Measurements from ENCODE around the gene GDF2.

The GDF2 gene

GRCh38 chr10:47322300-47323061 lies at the start of gene GDF2:
Gene GDF2, plus strand, starts transcription at chr10:47322454. Its CDS starts 215 bp downstream, at chr10:47322669.
- DNase-seq = no peak

DNA sequence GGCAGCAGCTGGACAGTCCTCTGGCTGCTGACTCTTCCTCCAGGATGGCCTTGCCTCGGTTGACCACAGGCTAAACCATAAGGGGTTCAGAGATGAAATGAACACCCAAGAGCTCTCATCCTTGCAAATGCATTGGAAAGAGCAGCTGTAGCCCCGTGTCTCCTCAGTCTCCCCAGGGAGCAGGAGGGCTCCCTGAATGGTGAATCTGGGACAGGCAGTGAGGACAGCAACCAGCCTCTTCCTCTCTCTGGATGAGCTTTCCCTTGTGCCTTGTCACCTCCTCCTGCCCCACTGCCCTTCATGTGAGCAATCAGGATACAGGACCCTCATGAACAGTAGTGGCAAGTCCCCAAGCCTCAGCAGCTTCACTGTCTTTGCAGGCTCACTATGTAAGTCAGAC lies 46.2 kb upstream of the GDF2 start:
- DNase-seq = no peak

GRCh38 chr10:47276576-47277351 lies 45.5 kb upstream of the GDF2 start:
- no peak for DNase-seq

GRCh38 chr10:47277352-47278151 lies 44.7 kb upstream of the GDF2 start:
- DNase-seq = peak; percentile 35

DNA sequence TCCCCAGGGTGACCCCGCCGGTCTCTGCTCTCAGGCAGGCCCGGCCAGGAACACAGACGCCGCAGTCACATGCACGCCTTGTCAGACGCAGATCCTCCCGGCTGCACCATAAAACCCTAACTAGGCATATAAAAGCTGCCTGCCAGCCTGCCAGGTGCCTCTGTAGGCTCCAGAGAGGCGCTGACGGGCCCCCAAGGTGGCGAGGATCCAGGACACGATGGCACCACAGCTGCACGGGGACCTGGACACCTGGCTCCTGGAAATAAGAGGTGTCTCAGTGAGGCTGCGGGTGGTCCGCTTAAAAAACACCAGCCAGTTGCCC lies 44.1 kb upstream of the GDF2 start:
- no peak for DNase-seq

GRCh38 chr10:47278720-47279119 lies 43.5 kb upstream of the GDF2 start:
- DNase-seq = no peak

DNA sequence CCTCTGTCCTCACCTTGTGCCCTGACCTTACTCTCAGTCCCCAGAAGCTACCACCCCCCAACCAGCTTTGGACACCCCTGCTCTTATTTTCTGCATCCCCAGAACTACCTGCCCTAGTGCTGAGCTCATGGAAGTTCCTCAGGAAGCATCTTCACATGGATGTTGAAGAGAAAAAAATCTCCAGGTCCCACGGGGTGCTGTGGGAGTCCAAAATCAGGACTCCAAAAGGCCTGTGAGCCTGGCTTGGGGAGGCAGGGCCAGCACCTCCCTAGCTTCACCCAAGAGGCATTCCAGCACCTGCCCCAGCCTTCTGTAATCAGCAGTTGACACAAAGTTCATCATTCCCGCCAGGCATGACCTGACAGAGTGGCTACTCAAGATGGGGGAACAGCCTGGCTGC lies 43.0 kb upstream of the GDF2 start:
- no peak for DNase-seq

DNA sequence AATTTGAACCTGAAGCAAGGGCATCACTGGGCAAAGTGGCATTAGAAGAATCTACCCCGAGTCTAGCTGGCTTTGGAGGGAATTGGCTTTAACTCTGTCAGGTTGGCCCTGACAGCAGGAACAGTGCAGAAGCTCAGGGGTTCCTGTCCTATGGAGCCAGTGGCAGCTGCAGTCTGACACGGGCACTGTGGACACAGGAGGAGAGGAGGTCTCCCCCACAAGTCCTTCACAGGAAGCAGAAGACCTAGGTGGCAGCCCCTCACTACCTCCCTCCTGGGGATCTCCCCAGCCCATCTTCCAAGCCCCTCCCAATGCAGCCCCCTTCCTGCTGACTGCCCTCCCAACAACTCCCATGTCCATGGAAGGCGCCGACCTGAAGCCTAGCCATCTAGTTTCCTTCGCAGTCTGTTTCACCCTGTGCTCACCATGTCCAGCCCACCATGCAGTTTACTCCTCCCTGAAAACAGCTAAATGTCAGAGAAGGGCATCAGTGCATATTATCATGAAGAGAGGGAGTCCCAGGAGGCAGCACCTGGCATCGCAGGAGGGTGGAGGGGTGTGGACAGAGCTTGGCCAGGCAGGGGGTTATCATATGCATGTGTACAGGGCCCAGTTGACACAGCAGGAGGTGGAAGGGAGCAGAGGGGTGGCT lies 40.1 kb upstream of the GDF2 start:
- DNase-seq = no peak

- DNase-seq = no peak
Observed at GRCh38 chr10:47282657-47283018, 39.6 kb upstream of the GDF2 start.

GRCh38 chr10:47283101-47283630 lies 39.1 kb upstream of the GDF2 start:
- no peak for DNase-seq

DNA sequence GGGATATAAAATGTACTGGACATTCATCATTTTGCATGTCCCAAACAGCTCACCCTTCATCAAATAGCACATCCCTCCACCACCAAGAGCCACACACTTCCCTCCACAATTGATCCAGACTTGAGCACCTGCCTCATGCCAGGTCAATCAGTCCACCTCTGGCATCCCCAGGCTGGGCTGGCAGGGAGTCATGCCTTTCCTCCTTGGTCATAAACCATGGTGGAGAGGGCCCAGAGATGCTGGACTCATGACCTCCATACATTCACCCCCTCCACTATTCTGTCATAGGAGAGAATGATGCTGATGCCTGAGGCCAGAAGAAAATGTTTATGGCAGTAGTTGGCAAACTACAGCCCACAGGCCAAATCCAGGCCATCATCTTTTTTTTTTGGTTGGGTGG lies 38.4 kb upstream of the GDF2 start:
- no peak for DNase-seq

DNA sequence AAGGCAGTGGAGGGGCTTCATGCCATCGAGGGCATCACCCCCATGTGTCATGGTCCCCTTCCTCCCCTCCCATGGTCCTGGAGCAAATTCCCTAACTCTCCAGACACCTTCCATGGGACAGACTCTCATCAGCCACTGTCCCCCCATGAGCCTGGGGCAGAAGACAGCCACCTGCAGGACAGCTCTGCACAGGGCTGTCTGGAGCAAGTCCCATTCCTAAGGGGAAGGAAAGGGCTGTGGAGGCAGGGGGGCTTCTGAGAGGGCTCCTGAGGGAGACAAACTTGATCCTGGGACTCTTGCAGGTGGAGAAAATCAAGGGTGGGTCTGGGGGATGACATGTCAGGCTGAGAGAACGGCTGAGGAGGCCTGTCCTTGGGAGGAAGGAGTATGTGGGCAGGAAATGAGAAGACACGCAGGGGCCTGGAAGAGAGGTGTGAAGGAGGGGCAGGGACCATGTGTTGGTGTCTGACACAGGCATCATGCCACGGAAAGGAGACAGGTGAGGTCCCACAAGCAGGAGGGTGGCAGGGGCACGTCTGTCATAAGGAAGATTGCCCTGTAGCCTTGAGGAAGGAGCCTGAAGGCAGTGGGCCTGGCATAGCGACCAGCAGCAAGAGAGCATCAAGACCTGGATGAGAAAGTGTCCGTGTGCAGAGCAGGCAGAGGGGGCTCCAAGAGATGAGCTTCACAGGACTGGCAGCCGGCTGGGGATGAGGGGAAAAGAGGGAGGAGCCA lies 36.7 kb upstream of the GDF2 start:
- no peak for DNase-seq

GRCh38 chr10:47286116-47286505 lies 36.1 kb upstream of the GDF2 start:
- DNase-seq = no peak

DNA sequence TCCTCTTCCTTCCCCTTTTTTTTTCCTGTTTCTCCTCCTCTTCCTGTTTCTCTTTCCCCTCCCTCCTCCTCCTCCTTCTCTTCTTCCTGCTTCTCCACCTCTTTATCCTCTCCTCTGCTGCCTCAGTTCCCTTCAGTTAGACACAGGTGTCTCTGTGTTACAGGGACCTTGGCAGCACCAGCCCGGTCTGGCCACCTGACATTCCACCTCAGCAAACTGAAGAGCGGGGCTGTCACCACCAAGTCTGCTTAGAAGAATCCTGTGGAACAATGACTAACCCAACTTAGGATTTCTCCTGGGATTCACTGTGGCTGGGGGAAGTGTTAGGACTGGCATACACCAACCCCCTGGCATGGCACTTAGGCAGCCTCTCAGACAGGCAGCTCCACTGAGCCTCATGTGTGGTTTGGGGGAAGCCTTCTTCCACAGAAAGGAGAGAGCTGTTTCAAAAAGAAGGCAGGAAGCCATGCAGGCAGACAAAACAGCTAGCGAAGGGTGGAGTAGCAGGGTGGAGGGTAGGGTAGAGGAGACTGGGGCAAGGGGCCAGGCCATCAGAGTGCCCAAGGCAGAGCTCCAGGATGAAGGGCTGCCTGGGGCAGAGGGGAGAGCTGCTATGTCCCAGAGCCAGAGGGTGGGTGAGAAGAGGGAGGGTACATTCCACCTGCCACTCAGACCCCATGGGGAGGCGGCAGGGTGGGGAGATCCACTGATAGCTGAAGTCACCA lies 35.5 kb upstream of the GDF2 start:
- no peak for DNase-seq

DNA sequence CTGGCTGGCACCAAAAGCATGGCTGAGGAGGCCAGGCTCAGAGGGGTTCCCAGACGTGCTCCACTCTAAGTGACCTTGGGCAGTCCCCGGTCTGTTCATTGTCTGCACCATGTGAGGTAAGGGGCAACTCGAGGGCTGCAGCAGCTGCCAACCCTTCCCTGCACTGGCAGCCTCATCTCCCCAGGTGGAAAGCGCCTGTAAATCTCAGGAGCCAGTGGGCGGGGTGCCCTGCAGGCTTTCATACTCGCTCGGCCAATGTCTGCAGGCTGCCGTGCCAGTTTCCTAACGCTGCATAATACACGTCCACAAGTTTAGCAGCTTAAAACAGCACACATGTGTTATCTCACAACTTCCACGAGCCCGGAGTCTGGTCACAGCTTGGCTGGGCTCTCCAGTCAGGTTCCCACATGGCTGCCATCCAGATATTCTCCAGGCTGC lies 34.9 kb upstream of the GDF2 start:
- DNase-seq = no peak

- no peak for DNase-seq
Observed at GRCh38 chr10:47287805-47288204, 34.4 kb upstream of the GDF2 start.

DNA sequence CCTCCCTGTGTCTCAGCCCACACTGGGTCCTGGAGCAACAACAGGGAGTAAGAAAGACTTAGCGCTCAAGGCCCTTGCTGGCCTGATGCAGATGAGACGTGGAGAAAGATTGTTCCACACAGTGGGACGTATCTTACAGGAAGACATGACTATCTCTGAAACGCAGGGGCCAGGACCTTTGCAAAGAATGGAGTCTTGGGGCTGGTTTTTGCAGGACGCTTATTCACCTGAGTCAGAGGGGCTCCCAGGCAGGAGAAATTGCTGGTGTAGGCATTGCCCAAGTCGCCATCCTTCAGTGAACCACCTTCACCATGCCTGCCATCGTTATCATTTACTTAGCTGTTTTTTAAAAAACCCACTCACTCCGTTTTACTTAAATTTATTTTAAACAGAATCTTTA lies 34.0 kb upstream of the GDF2 start:
- DNase-seq = no peak

GRCh38 chr10:47288916-47289495 lies 33.2 kb upstream of the GDF2 start:
- no peak for DNase-seq

GRCh38 chr10:47289921-47290320 lies 32.3 kb upstream of the GDF2 start:
- DNase-seq = no peak

- DNase-seq = no peak
Observed at GRCh38 chr10:47290338-47290737, 31.9 kb upstream of the GDF2 start.

- DNase-seq = no peak
Observed at GRCh38 chr10:47291682-47292081, 30.6 kb upstream of the GDF2 start.

Measured in CD4-positive, alpha-beta T cell treated with Interleukin-21 for 1 hour (primary cell).